ENCODE measurements around the gene ADSL. TPM values are rescaled to one million over a fixed set of nuclear protein-coding genes. Genes with fewer than 3 reads are reported as not detected.

The ADSL gene
- total RNA-seq, 3 donors from 2014 or later (not counting 1 experiment from before 2014, with no cell fraction given), result 31.3 to 49.8 (median 41.2) TPM

- H3K4me3 ChIP-seq (ENCODE audit: low read length), result no peak overlapping the region
- WGBS (ENCODE audit: insufficient coverage), result 96% methylated on average over 4 of the region's 4 CpGs
- H3K27ac ChIP-seq (ENCODE audit: low read length), result no peak overlapping the region
- intact Hi-C loops (cut with micrococcal nuclease), result no loop called here
- no peak for TF ChIP-seq CTCF (IDR thresholded peaks at IDR 0.05)
- DNase-seq, result no peak
- Mint-ChIP-seq H3K4me3 (no peak overlapping the region), H3K36me3 (peaks cover 18% of the 10 kb centered on the region), H3K9me3 (no peaks in the 10 kb centered on the region), H3K4me1 (peaks cover 11 to 32% of the 10 kb centered on the region in 2 donors), H3K27me3 (ENCODE audit: low read depth in 2 of 2) (no peaks in the 10 kb centered on the region), H3K27ac (peak overlapping the region in 1 of 2 donors; percentile 62)
- H3K27me3 ChIP-seq (ENCODE audit: control insufficient read depth, insufficient read depth, low read length), result no peaks in the 10 kb centered on the region
- no peaks in the 10 kb centered on the region for H3K9me3 ChIP-seq (ENCODE audit: control insufficient read depth, insufficient read depth, low read length)
- peaks cover 76% of the 10 kb centered on the region for H3K36me3 ChIP-seq (ENCODE audit: control insufficient read depth, insufficient read depth, low read length)
- H3K4me1 ChIP-seq (ENCODE audit: control insufficient read depth, insufficient read depth, low read length), result peaks cover 5% of the 10 kb centered on the region
- no peak for ATAC-seq
Observed at GRCh38 chr22:40429481-40429880, 83.2 kb downstream of the ADSL start.

GRCh38 chr22:40430991-40431390, 84.7 kb downstream of the ADSL start:
- Histone ChIP-seq H3K27ac (ENCODE audit: low read length) (no peak overlapping the region), H3K27me3 (ENCODE audit: control insufficient read depth, insufficient read depth, low read length) (no peaks in the 10 kb centered on the region), H3K4me1 (ENCODE audit: control insufficient read depth, insufficient read depth, low read length) (peaks cover 19% of the 10 kb centered on the region), H3K4me3 (ENCODE audit: low read length) (no peak overlapping the region), H3K9me3 (ENCODE audit: control insufficient read depth, insufficient read depth, low read length) (no peaks in the 10 kb centered on the region), H3K36me3 (ENCODE audit: control insufficient read depth, insufficient read depth, low read length) (peaks cover 71% of the 10 kb centered on the region)
- ATAC-seq, result no peak
- intact Hi-C loops (cut with micrococcal nuclease), result no loop called here
- H3K27me3 Mint-ChIP-seq (ENCODE audit: low read depth in 2 of 2), result no peaks in the 10 kb centered on the region
- 88% methylated on average over 4 of the region's 4 CpGs for WGBS (ENCODE audit: insufficient coverage)
- H3K4me3 Mint-ChIP-seq, result no peak overlapping the region
- no peak for TF ChIP-seq CTCF (IDR thresholded peaks at IDR 0.05)
- peaks cover 13 to 34% of the 10 kb centered on the region in 2 donors for H3K4me1 Mint-ChIP-seq
- no peak for DNase-seq
- H3K36me3 Mint-ChIP-seq, result peaks cover 18% of the 10 kb centered on the region
- H3K9me3 Mint-ChIP-seq, result no peaks in the 10 kb centered on the region
- peak overlapping the region in 1 of 2 donors; percentile 66 for H3K27ac Mint-ChIP-seq

GRCh38 chr22:40432157-40432556, 85.9 kb downstream of the ADSL start:
- H3K9me3 ChIP-seq (ENCODE audit: control insufficient read depth, insufficient read depth, low read length), result no peaks in the 10 kb centered on the region
- TF ChIP-seq CTCF (IDR thresholded peaks at IDR 0.05), result no peak
- 83% methylated on average over 5 of the region's 5 CpGs for WGBS (ENCODE audit: insufficient coverage)
- DNase-seq (no peak), ATAC-seq (no peak)
- peaks cover 31% of the 10 kb centered on the region for H3K4me1 ChIP-seq (ENCODE audit: control insufficient read depth, insufficient read depth, low read length)
- H3K27ac ChIP-seq (ENCODE audit: low read length), result no peak overlapping the region
- H3K27me3 Mint-ChIP-seq (ENCODE audit: low read depth in 2 of 2), result no peaks in the 10 kb centered on the region
- H3K27me3 ChIP-seq (ENCODE audit: control insufficient read depth, insufficient read depth, low read length), result no peaks in the 10 kb centered on the region
- H3K36me3 ChIP-seq (ENCODE audit: control insufficient read depth, insufficient read depth, low read length), result peaks cover 59% of the 10 kb centered on the region
- H3K4me1 Mint-ChIP-seq, result peaks cover 20 to 39% of the 10 kb centered on the region in 2 donors
- no peaks in the 10 kb centered on the region for H3K9me3 Mint-ChIP-seq
- H3K4me3 ChIP-seq (ENCODE audit: low read length), result no peak overlapping the region
- intact Hi-C loops (cut with micrococcal nuclease), result no loop called here
- H3K4me3 Mint-ChIP-seq, result no peak overlapping the region
- peaks cover 18% of the 10 kb centered on the region for H3K36me3 Mint-ChIP-seq
- H3K27ac Mint-ChIP-seq, result no peak overlapping the region

- H3K4me1 Mint-ChIP-seq, result peaks cover 24 to 43% of the 10 kb centered on the region in 2 donors
- 80% methylated on average over 2 of the region's 2 CpGs for WGBS (ENCODE audit: insufficient coverage)
- H3K4me3 Mint-ChIP-seq, result no peak overlapping the region
- Histone ChIP-seq H3K27ac (ENCODE audit: low read length) (no peak overlapping the region), H3K4me1 (ENCODE audit: control insufficient read depth, insufficient read depth, low read length) (peaks cover 36% of the 10 kb centered on the region), H3K4me3 (ENCODE audit: low read length) (no peak overlapping the region), H3K27me3 (ENCODE audit: control insufficient read depth, insufficient read depth, low read length) (no peaks in the 10 kb centered on the region), H3K36me3 (ENCODE audit: control insufficient read depth, insufficient read depth, low read length) (peaks cover 55% of the 10 kb centered on the region), H3K9me3 (ENCODE audit: control insufficient read depth, insufficient read depth, low read length) (no peaks in the 10 kb centered on the region)
- DNase-seq (no peak), ATAC-seq (no peak)
- peaks cover 18% of the 10 kb centered on the region for H3K36me3 Mint-ChIP-seq
- intact Hi-C loops (cut with micrococcal nuclease), result no loop called here
- H3K9me3 Mint-ChIP-seq, result no peaks in the 10 kb centered on the region
- H3K27ac Mint-ChIP-seq, result no peak overlapping the region
- TF ChIP-seq CTCF (IDR thresholded peaks at IDR 0.05), result no peak
- H3K27me3 Mint-ChIP-seq (ENCODE audit: low read depth in 2 of 2), result no peaks in the 10 kb centered on the region
Observed at GRCh38 chr22:40432625-40433024, 86.3 kb downstream of the ADSL start.
